ENCODE measurements around the gene ACTR5.

The ACTR5 gene

GRCh38 chr20:38729767-38730166 is 18.5 kb upstream of the ACTR5 start:
- DNase-seq = no peak

GRCh38 chr20:38730167-38730988 is 17.9 kb upstream of the ACTR5 start:
- no peak for DNase-seq

GRCh38 chr20:38730989-38731737 is 17.1 kb upstream of the ACTR5 start:
- DNase-seq = no peak

- no peak for DNase-seq
Measured at GRCh38 chr20:38731738-38732113, 16.5 kb upstream of the ACTR5 start.

GRCh38 chr20:38732981-38733380 is 15.3 kb upstream of the ACTR5 start:
- no peak for DNase-seq

GRCh38 chr20:38735172-38735571 is 13.1 kb upstream of the ACTR5 start:
- DNase-seq = no peak

GRCh38 chr20:38737887-38738286 is 10.4 kb upstream of the ACTR5 start:
- DNase-seq = no peak

GRCh38 chr20:38745757-38746156 is 2.5 kb upstream of the ACTR5 start:
- DNase-seq = no peak

- DNase-seq = no peak
Measured at GRCh38 chr20:38747495-38748096, 664 bp upstream of the ACTR5 start.

- no peak for DNase-seq
Measured at GRCh38 chr20:38748861-38749149, 545 bp downstream of the ACTR5 start.

- DNase-seq = peak; percentile 22 to 50
Measured at GRCh38 chr20:38751360-38751976, 3.2 kb downstream of the ACTR5 start.

- no peak for DNase-seq
Measured at GRCh38 chr20:38752029-38752428, 3.8 kb downstream of the ACTR5 start.

- DNase-seq = no peak
Measured at GRCh38 chr20:38754924-38755323, 6.7 kb downstream of the ACTR5 start.

- no peak for DNase-seq
Measured at GRCh38 chr20:38755324-38755910, 7.2 kb downstream of the ACTR5 start.

- DNase-seq = no peak
Measured at GRCh38 chr20:38757145-38757775, 9.0 kb downstream of the ACTR5 start.

- no peak for DNase-seq
Measured at GRCh38 chr20:38759106-38759505, 10.8 kb downstream of the ACTR5 start.

- DNase-seq = no peak
Measured at GRCh38 chr20:38760978-38761377, 12.7 kb downstream of the ACTR5 start.

- DNase-seq = no peak
Measured at GRCh38 chr20:38762174-38762573, 13.9 kb downstream of the ACTR5 start.

- DNase-seq = no peak
Measured at GRCh38 chr20:38763616-38764015, 15.4 kb downstream of the ACTR5 start.

GRCh38 chr20:38764567-38765318 is 16.5 kb downstream of the ACTR5 start:
- no peak for DNase-seq

- DNase-seq = no peak
Measured at GRCh38 chr20:38766071-38766470, 17.8 kb downstream of the ACTR5 start.

Data from AML-193 (cell line).